ENCODE data around the gene ADAMTS13.
"Not testable (repeated sequence)": the region's sequence is repeated elsewhere in the genome, so short reads cannot be mapped to it uniquely, and the experiment has no call there.

ADAMTS13 gene

DNA sequence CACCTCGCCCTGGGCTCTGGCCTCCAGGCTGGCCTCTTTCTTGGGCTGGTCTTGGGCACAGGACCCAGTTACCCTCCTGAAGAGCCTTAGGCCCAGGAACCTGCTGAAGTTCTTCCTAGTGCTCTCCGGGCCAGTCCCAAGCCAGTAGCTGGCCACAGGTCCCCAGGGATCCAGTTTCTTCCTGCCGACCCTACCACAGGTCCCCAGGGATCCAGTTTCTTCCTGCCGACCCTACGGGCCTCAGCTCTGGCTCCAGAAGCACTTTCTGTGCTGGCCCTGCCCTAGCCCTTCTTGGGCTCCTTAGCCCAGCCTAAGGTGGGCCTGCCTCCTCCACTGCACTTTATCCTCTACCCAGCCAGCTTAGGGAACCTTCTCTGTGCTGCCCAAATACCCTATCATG is 19.4 kb downstream of the ADAMTS13 start:
- no peak for DNase-seq (ENCODE audit: low read depth, low spot score)
- TF ChIP-seq, protein P1, sequence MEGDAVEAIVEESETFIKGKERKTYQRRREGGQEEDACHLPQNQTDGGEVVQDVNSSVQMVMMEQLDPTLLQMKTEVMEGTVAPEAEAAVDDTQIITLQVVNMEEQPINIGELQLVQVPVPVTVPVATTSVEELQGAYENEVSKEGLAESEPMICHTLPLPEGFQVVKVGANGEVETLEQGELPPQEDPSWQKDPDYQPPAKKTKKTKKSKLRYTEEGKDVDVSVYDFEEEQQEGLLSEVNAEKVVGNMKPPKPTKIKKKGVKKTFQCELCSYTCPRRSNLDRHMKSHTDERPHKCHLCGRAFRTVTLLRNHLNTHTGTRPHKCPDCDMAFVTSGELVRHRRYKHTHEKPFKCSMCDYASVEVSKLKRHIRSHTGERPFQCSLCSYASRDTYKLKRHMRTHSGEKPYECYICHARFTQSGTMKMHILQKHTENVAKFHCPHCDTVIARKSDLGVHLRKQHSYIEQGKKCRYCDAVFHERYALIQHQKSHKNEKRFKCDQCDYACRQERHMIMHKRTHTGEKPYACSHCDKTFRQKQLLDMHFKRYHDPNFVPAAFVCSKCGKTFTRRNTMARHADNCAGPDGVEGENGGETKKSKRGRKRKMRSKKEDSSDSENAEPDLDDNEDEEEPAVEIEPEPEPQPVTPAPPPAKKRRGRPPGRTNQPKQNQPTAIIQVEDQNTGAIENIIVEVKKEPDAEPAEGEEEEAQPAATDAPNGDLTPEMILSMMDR (IDR thresholded peaks at IDR 0.05; ENCODE audit: low read depth, low read length) = no peak
- in situ Hi-C loops (cut with HindIII; ENCODE audit: low sequenced_read_pairs) = no loop called here

GRCh38 chr9:133443248-133443647 is 21.1 kb downstream of the ADAMTS13 start:
- TF ChIP-seq, protein P1 (IDR thresholded peaks at IDR 0.05; ENCODE audit: low read depth, low read length) = no peak
- no peak overlapping the region for H3K4me3 ChIP-seq (ENCODE audit: low read depth, low read length)
- in situ Hi-C loops (cut with HindIII; ENCODE audit: low sequenced_read_pairs) = no loop called here
- no peak for DNase-seq (ENCODE audit: low read depth, low spot score)

More for the DNA sequence above, 19.4 kb downstream of the ADAMTS13 start:
- no peak overlapping the region for H3K4me3 ChIP-seq (ENCODE audit: low read depth, low read length)

DNA sequence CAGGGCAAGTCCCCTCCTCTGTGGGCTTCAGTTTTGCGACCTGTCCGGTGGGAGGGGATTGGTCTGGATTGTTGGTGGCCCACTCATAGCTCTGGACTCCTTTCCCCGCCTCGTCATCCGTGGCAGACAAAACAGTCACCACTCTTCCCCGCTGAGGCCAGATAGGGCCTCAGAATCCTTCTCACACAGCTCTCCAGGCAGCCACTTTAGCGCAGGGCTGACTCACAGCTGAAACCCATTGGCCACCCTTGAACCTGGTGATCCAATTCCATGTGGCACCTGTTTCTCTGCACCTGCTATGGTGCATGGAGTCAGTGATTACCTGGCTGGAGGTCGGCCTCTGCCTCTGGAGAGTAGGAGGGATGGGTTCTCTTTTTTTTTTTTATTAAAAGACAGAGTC is 21.8 kb downstream of the ADAMTS13 start:
- no peak for DNase-seq (ENCODE audit: low read depth, low spot score)
- TF ChIP-seq, protein P1 (IDR thresholded peaks at IDR 0.05; ENCODE audit: low read depth, low read length) = no peak
- in situ Hi-C loops (cut with HindIII; ENCODE audit: low sequenced_read_pairs) = no loop called here
- no peak overlapping the region for H3K4me3 ChIP-seq (ENCODE audit: low read depth, low read length)

GRCh38 chr9:133445293-133445969 is 23.3 kb downstream of the ADAMTS13 start:
- in situ Hi-C loops (cut with HindIII; ENCODE audit: low sequenced_read_pairs) = no loop called here
- DNase-seq (ENCODE audit: low read depth, low spot score) = no peak
- no peak overlapping the region for H3K4me3 ChIP-seq (ENCODE audit: low read depth, low read length)
- TF ChIP-seq, protein P1 (IDR thresholded peaks at IDR 0.05; ENCODE audit: low read depth, low read length) = no peak

GRCh38 chr9:133448487-133448972 is 26.4 kb downstream of the ADAMTS13 start:
- in situ Hi-C loops (cut with HindIII; ENCODE audit: low sequenced_read_pairs) = no loop called here
- no peak overlapping the region for H3K4me3 ChIP-seq (ENCODE audit: low read depth, low read length)
- TF ChIP-seq, protein P1 (IDR thresholded peaks at IDR 0.05; ENCODE audit: low read depth, low read length) = no peak
- no peak for DNase-seq (ENCODE audit: low read depth, low spot score)

GRCh38 chr9:133449760-133450159 is 27.6 kb downstream of the ADAMTS13 start:
- DNase-seq (ENCODE audit: low read depth, low spot score) = no peak
- in situ Hi-C loops (cut with HindIII; ENCODE audit: low sequenced_read_pairs) = no loop called here
- TF ChIP-seq, protein P1 (IDR thresholded peaks at IDR 0.05; ENCODE audit: low read depth, low read length) = no peak
- H3K4me3 ChIP-seq (ENCODE audit: low read depth, low read length) = no peak overlapping the region

GRCh38 chr9:133451865-133452264 is 29.7 kb downstream of the ADAMTS13 start:
- in situ Hi-C loops (cut with HindIII; ENCODE audit: low sequenced_read_pairs); H3K4me3 ChIP-seq (ENCODE audit: low read depth, low read length); DNase-seq (ENCODE audit: low read depth, low spot score): not testable (repeated sequence)

Data from astrocyte of the spinal cord (primary cell).